Kidney (tissue), 14 donors: ENCODE measurements around the gene FGD2. TPM values are rescaled to one million over a fixed set of nuclear protein-coding genes. Genes with fewer than 3 reads are reported as not detected.

Experiments
- DNase-seq, 5 donors: peaks; one replicate each; pipeline ENCODE4 v3.0.0-alpha.2; 2013 to 2020
- FAIRE-seq: peaks from 2 replicates; lab custom pipeline; 2012; peaks lifted over from hg19 to GRCh38; lab: Jason Lieb, UNC
- H3K27ac ChIP-seq, 2 donors: one replicate each; pipeline ENCODE4 v1.7.0; 2013; ENCODE audit warnings: low read depth in 2 of 2, low read length in 2 of 2, inconsistent platforms in 1 of 2
- H3K27me3 ChIP-seq: one replicate; pipeline ENCODE4 v1.7.1; 2013; ENCODE audit warnings: low read length, inconsistent platforms; ENCODE audit not compliant: control insufficient read depth, insufficient read depth
- H3K36me3 ChIP-seq, 3 donors: one replicate each; pipeline versions ENCODE4 v1.7.0 to v1.7.1; 2013; ENCODE audit warnings: low read length in 3 of 3, control low read depth in 1 of 3, inconsistent platforms in 1 of 3; ENCODE audit not compliant: insufficient read depth in 3 of 3, control insufficient read depth in 2 of 3
- H3K4me1 ChIP-seq, 3 donors: one replicate each; pipeline versions ENCODE4 v1.7.0 to v1.7.1; 2013; ENCODE audit warnings: low read length in 3 of 3, inconsistent platforms in 1 of 3, low read depth in 1 of 3; ENCODE audit not compliant: control insufficient read depth in 2 of 3, insufficient read depth in 2 of 3
- H3K4me3 ChIP-seq, 3 donors: one replicate each; pipeline versions ENCODE4 v1.7.0 to v1.8.1; 2013; ENCODE audit warnings: low read length in 3 of 3, control low read depth in 1 of 3, inconsistent platforms in 1 of 3
- H3K9ac ChIP-seq, 3 donors: one replicate each; pipeline versions ENCODE4 v1.7.0 to v1.7.1; 2013; ENCODE audit warnings: low read length in 3 of 3, control low read depth in 1 of 3, inconsistent platforms in 1 of 3
- H3K9me3 ChIP-seq, 3 donors: one replicate each; pipeline versions ENCODE4 v1.7.0 to v1.7.1; 2013; ENCODE audit warnings: low read length in 3 of 3, control low read depth in 1 of 3, inconsistent platforms in 1 of 3; ENCODE audit not compliant: control insufficient read depth in 2 of 3, insufficient read depth in 1 of 3
- intact Hi-C: fragments of 100-400 bp; cut with DNase I; formaldehyde crosslinking; loops from one replicate; pipeline ENCODE4 v1.11.1; 2022
- polyA plus RNA-seq: library from polyadenylated mRNA; stranded (reverse); fragments of 350-450 nt; fragmentation: Illumina TruSeq; extraction: RNeasy Lipid Tissue Mini Kit (QIAGEN cat#74804); gene quantifications from one replicate; pipeline ENCODE4 v1.2.3, GENCODE V29; 2014; ENCODE audit warnings: low read depth, low replicate concordance; ENCODE audit not compliant: insufficient read depth
- total RNA-seq: library from RNA; stranded (reverse); fragmentation: NEBNext Ultra II Directional; extraction: Animal tissue kit (Norgen Biotek cat#: 25700); gene quantifications from one replicate; pipeline ENCODE4 v1.2.1, GENCODE V29; 2021
- TF ChIP-seq, protein P1 (sequence below): IDR thresholded peaks from 3 replicates; pipeline ENCODE4 v1.5.1; 2012; ENCODE audit warnings: mild to moderate bottlenecking, moderate library complexity, borderline replicate concordance; ENCODE audit not compliant: insufficient read depth; ENCODE audit errors: extremely low read depth
- donor health status: control.
- donor health status: control.
- donor health status: control.
- donor health status: control.
- donor health status: control.
- donor health status: DM: yes; HTN: yes; CAD: no.
- donor health status: Normal renal cell carcinoma (clear cell type).

Gene FGD2
- total and polyA plus RNA-seq, 2 donors from 2014 or later = 0.97 to 49.5 TPM

DNA sequence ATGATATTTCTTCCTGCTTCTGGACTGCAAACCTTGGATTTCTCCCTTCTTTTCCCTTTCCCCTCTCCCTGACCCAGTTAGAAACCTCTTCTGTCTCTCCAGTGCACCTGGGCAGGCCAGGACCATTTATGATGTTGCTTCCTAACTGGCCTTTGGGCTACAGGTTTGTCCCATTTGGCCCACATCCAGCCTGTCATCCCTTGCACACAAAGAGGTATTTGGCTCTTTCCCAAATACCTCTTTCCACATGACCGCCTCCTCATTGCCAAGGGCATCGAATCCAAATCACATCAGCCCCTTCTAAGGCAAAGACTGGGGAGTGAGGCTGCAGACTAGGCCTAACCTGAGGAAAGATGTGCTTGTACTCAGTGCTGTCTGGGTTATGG lies 13.6 kb downstream of the FGD2 start:
- DNase-seq (peak in 3 of 5 donors; percentile 28 to 50 (median 45)), FAIRE-seq (no peak)
- peaks cover 2% of the 10 kb centered on the region for H3K27me3 ChIP-seq
- TF ChIP-seq, protein P1, sequence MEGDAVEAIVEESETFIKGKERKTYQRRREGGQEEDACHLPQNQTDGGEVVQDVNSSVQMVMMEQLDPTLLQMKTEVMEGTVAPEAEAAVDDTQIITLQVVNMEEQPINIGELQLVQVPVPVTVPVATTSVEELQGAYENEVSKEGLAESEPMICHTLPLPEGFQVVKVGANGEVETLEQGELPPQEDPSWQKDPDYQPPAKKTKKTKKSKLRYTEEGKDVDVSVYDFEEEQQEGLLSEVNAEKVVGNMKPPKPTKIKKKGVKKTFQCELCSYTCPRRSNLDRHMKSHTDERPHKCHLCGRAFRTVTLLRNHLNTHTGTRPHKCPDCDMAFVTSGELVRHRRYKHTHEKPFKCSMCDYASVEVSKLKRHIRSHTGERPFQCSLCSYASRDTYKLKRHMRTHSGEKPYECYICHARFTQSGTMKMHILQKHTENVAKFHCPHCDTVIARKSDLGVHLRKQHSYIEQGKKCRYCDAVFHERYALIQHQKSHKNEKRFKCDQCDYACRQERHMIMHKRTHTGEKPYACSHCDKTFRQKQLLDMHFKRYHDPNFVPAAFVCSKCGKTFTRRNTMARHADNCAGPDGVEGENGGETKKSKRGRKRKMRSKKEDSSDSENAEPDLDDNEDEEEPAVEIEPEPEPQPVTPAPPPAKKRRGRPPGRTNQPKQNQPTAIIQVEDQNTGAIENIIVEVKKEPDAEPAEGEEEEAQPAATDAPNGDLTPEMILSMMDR = no peak
- no peak overlapping the region for H3K4me3 ChIP-seq
- H3K36me3 ChIP-seq = no peaks in the 10 kb centered on the region
- intact Hi-C loops = loop anchor here (10.0 kb wide), 1 partner anchor 134 kb away; the partner anchor contains the start of gene C6orf89
- peaks cover 0 to 17% (median 4%) of the 10 kb centered on the region in 3 donors for H3K4me1 ChIP-seq
- H3K9me3 ChIP-seq = no peaks in the 10 kb centered on the region
- H3K27ac ChIP-seq = peak overlapping the region in 1 of 2 donors; percentile 41
- peak overlapping the region in 2 of 3 donors; percentile 22 to 27 for H3K9ac ChIP-seq

DNA sequence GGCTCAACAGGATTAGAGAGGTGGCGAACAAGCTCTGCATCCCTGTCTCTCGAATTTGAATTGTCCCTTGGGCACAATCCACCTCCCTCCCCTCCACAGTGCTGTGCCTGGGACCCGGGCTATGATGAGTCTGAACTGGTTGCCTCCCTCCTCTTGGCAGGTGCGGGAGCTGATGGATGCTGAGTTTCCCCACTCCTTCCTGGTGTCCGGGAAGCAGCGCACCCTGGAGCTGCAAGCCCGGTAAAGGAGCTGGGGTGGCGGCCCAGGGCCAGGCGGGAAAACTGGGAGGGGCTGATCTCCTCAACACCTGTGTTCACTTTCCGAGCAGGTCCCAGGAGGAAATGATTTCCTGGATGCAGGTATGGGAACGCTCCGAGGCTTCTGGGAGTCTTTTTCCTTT lies 14.9 kb downstream of the FGD2 start:
- intact Hi-C loops = no loop called here
- Histone ChIP-seq H3K27ac (no peak overlapping the region), H3K4me1 (peaks cover 0 to 17% (median 4%) of the 10 kb centered on the region in 3 donors), H3K27me3 (peaks cover 2% of the 10 kb centered on the region), H3K9ac (no peak overlapping the region), H3K9me3 (no peaks in the 10 kb centered on the region), H3K4me3 (no peak overlapping the region), H3K36me3 (no peaks in the 10 kb centered on the region)
- FAIRE-seq (no peak), DNase-seq (peak in 3 of 5 donors; percentile 28 to 87 (median 29))
- TF ChIP-seq, protein P1 = no peak

DNA sequence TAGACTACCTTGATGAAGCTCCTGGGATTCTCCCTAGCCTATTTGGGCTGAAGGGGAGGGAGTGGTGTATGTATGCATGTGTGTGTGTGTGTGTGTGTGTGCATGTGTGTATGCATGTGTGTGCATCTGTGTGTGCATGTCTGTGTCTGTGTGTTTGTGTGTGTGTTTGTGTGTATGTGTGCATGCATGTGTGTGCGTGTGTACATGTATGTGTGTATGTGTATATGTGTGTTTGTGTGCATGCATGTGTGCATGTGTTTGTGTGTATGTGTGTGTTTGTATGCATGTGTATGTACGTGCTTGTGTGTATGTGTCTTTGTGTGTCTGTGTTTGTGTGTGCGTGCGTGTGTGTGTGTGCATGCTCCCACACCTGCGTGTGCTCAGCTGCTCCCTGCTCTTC lies 15.4 kb downstream of the FGD2 start:
- Histone ChIP-seq H3K4me1 (peaks cover 0 to 17% (median 4%) of the 10 kb centered on the region in 3 donors), H3K36me3 (no peaks in the 10 kb centered on the region), H3K27ac (no peak overlapping the region), H3K27me3 (peaks cover 2% of the 10 kb centered on the region), H3K4me3 (peak overlapping the region in 1 of 3 donors; percentile 44), H3K9ac (peak overlapping the region in 1 of 3 donors; percentile 17), H3K9me3 (no peaks in the 10 kb centered on the region)
- TF ChIP-seq, protein P1 = no peak
- FAIRE-seq (no peak), DNase-seq (no peak)
- intact Hi-C loops = no loop called here
